ENCODE measurements around the gene MRAP2. TPM values are rescaled to one million over a fixed set of nuclear protein-coding genes. Genes with fewer than 3 reads are reported as not detected.
A peak's percentile ranks its signal among the peaks of the same experiment; 100 is the strongest.

The MRAP2 gene
- not detected for total RNA-seq

GRCh38 chr6:84033523-84034451 is at the start of gene MRAP2:
Gene MRAP2, plus strand, starts transcription at chr6:84033772. Its CDS starts 21,547 bp downstream, at chr6:84055319.
- Mint-ChIP-seq H3K27ac (no peak within 1 kb of the TSS), H3K4me3 (peak within 1 kb of the TSS; percentile 25), H3K36me3 (no peaks in the 10 kb centered on the region), H3K27me3 (peaks cover 57% of the 10 kb centered on the region), H3K4me1 (peaks cover 2% of the 10 kb centered on the region), H3K9me3 (no peaks in the 10 kb centered on the region)
- peak; percentile 13 for DNase-seq

GRCh38 chr6:83984411-83984810 is 49.2 kb upstream of the MRAP2 start:
- Mint-ChIP-seq H3K4me1 (no peaks in the 10 kb centered on the region), H3K27me3 (no peaks in the 10 kb centered on the region), H3K4me3 (no peak overlapping the region), H3K36me3 (peaks cover 2% of the 10 kb centered on the region), H3K27ac (no peak overlapping the region), H3K9me3 (peaks cover 1% of the 10 kb centered on the region)
- DNase-seq: no peak

GRCh38 chr6:83985308-83985713 is 48.3 kb upstream of the MRAP2 start:
- no peaks in the 10 kb centered on the region for H3K27me3 Mint-ChIP-seq
- no peaks in the 10 kb centered on the region for H3K9me3 Mint-ChIP-seq
- no peaks in the 10 kb centered on the region for H3K4me1 Mint-ChIP-seq
- H3K4me3 Mint-ChIP-seq: no peak overlapping the region
- H3K36me3 Mint-ChIP-seq: peaks cover 2% of the 10 kb centered on the region
- H3K27ac Mint-ChIP-seq: no peak overlapping the region
- no peak for DNase-seq

GRCh38 chr6:83985715-83986114 is 47.9 kb upstream of the MRAP2 start:
- no peaks in the 10 kb centered on the region for H3K27me3 Mint-ChIP-seq
- H3K4me1 Mint-ChIP-seq: no peaks in the 10 kb centered on the region
- H3K27ac Mint-ChIP-seq: no peak overlapping the region
- H3K9me3 Mint-ChIP-seq: no peaks in the 10 kb centered on the region
- no peak overlapping the region for H3K4me3 Mint-ChIP-seq
- peaks cover 2% of the 10 kb centered on the region for H3K36me3 Mint-ChIP-seq
- DNase-seq: no peak

GRCh38 chr6:83998021-83998584 is 35.5 kb upstream of the MRAP2 start:
- no peaks in the 10 kb centered on the region for H3K36me3 Mint-ChIP-seq
- DNase-seq: no peak
- H3K4me3 Mint-ChIP-seq: no peak overlapping the region
- H3K27me3 Mint-ChIP-seq: peaks cover 8% of the 10 kb centered on the region
- no peaks in the 10 kb centered on the region for H3K4me1 Mint-ChIP-seq
- peaks cover 7% of the 10 kb centered on the region for H3K9me3 Mint-ChIP-seq
- no peak overlapping the region for H3K27ac Mint-ChIP-seq

- no peak for DNase-seq
- no peaks in the 10 kb centered on the region for H3K4me1 Mint-ChIP-seq
- no peak overlapping the region for H3K4me3 Mint-ChIP-seq
- H3K36me3 Mint-ChIP-seq: no peaks in the 10 kb centered on the region
- H3K9me3 Mint-ChIP-seq: no peaks in the 10 kb centered on the region
- H3K27ac Mint-ChIP-seq: no peak overlapping the region
- H3K27me3 Mint-ChIP-seq: peaks cover 17% of the 10 kb centered on the region
Measured at GRCh38 chr6:84001119-84001518, 32.5 kb upstream of the MRAP2 start.

- Mint-ChIP-seq H3K27ac (no peak overlapping the region), H3K4me1 (no peaks in the 10 kb centered on the region), H3K9me3 (no peaks in the 10 kb centered on the region), H3K4me3 (no peak overlapping the region), H3K36me3 (no peaks in the 10 kb centered on the region), H3K27me3 (peaks cover 17% of the 10 kb centered on the region)
- DNase-seq: no peak
Measured at GRCh38 chr6:84002226-84002625, 31.3 kb upstream of the MRAP2 start.

- no peaks in the 10 kb centered on the region for H3K4me1 Mint-ChIP-seq
- H3K9me3 Mint-ChIP-seq: no peaks in the 10 kb centered on the region
- no peak overlapping the region for H3K4me3 Mint-ChIP-seq
- DNase-seq: no peak
- H3K27me3 Mint-ChIP-seq: peaks cover 23% of the 10 kb centered on the region
- H3K36me3 Mint-ChIP-seq: no peaks in the 10 kb centered on the region
- no peak overlapping the region for H3K27ac Mint-ChIP-seq
Measured at GRCh38 chr6:84003131-84003530, 30.4 kb upstream of the MRAP2 start.

- H3K4me3 Mint-ChIP-seq: no peak overlapping the region
- no peak for DNase-seq
- no peaks in the 10 kb centered on the region for H3K36me3 Mint-ChIP-seq
- H3K27ac Mint-ChIP-seq: no peak overlapping the region
- H3K9me3 Mint-ChIP-seq: no peaks in the 10 kb centered on the region
- peaks cover 23% of the 10 kb centered on the region for H3K27me3 Mint-ChIP-seq
- H3K4me1 Mint-ChIP-seq: no peaks in the 10 kb centered on the region
Measured at GRCh38 chr6:84003654-84004053, 29.9 kb upstream of the MRAP2 start.

GRCh38 chr6:84007871-84008270 is 25.7 kb upstream of the MRAP2 start:
- peaks cover 16% of the 10 kb centered on the region for H3K27me3 Mint-ChIP-seq

GRCh38 chr6:84013354-84013753 is 20.2 kb upstream of the MRAP2 start:
- Mint-ChIP-seq H3K4me1 (no peaks in the 10 kb centered on the region), H3K27ac (no peak overlapping the region), H3K9me3 (no peaks in the 10 kb centered on the region), H3K27me3 (peaks cover 5% of the 10 kb centered on the region), H3K4me3 (no peak overlapping the region), H3K36me3 (no peaks in the 10 kb centered on the region)
- DNase-seq: no peak

More at GRCh38 chr6:84007871-84008270, 25.7 kb upstream of the MRAP2 start:
- Mint-ChIP-seq H3K27ac (no peak overlapping the region), H3K36me3 (no peaks in the 10 kb centered on the region), H3K4me3 (no peak overlapping the region), H3K9me3 (no peaks in the 10 kb centered on the region), H3K4me1 (no peaks in the 10 kb centered on the region)
- no peak for DNase-seq

- no peak overlapping the region for H3K27ac Mint-ChIP-seq
- no peaks in the 10 kb centered on the region for H3K4me1 Mint-ChIP-seq
- H3K4me3 Mint-ChIP-seq: no peak overlapping the region
- DNase-seq: no peak
- H3K9me3 Mint-ChIP-seq: no peaks in the 10 kb centered on the region
- H3K36me3 Mint-ChIP-seq: no peaks in the 10 kb centered on the region
- peaks cover 10% of the 10 kb centered on the region for H3K27me3 Mint-ChIP-seq
Measured at GRCh38 chr6:84013931-84014330, 19.6 kb upstream of the MRAP2 start.

- no peak for DNase-seq
- H3K36me3 Mint-ChIP-seq: no peaks in the 10 kb centered on the region
- H3K27ac Mint-ChIP-seq: no peak overlapping the region
- H3K27me3 Mint-ChIP-seq: peaks cover 13% of the 10 kb centered on the region
- H3K4me3 Mint-ChIP-seq: no peak overlapping the region
- no peaks in the 10 kb centered on the region for H3K9me3 Mint-ChIP-seq
- no peaks in the 10 kb centered on the region for H3K4me1 Mint-ChIP-seq
Measured at GRCh38 chr6:84016029-84016428, 17.5 kb upstream of the MRAP2 start.

- no peak overlapping the region for H3K4me3 Mint-ChIP-seq
- no peak overlapping the region for H3K27ac Mint-ChIP-seq
- no peaks in the 10 kb centered on the region for H3K9me3 Mint-ChIP-seq
- H3K4me1 Mint-ChIP-seq: no peaks in the 10 kb centered on the region
- H3K27me3 Mint-ChIP-seq: peaks cover 18% of the 10 kb centered on the region
- no peak for DNase-seq
- no peaks in the 10 kb centered on the region for H3K36me3 Mint-ChIP-seq
Measured at GRCh38 chr6:84017709-84018452, 15.7 kb upstream of the MRAP2 start.

GRCh38 chr6:84018453-84019061 is 15.0 kb upstream of the MRAP2 start:
- H3K27ac Mint-ChIP-seq: no peak overlapping the region
- no peak overlapping the region for H3K4me3 Mint-ChIP-seq
- no peaks in the 10 kb centered on the region for H3K9me3 Mint-ChIP-seq
- no peak for DNase-seq
- H3K27me3 Mint-ChIP-seq: peaks cover 22% of the 10 kb centered on the region
- no peaks in the 10 kb centered on the region for H3K36me3 Mint-ChIP-seq
- H3K4me1 Mint-ChIP-seq: no peaks in the 10 kb centered on the region
